Dermis blood vessel endothelial cell (primary cell): ENCODE data around the gene DSCAML1. TPM values are rescaled to one million over a fixed set of nuclear protein-coding genes. Genes with fewer than 3 reads are reported as not detected.

Source experiments
- DNase-seq: peaks from one replicate; pipeline ENCODE4 v3.0.0; 2010
- total RNA-seq: library from RNA; depleted of rRNA; stranded (reverse); fragments of >200 nt; gene quantifications from 2 replicates; pipeline ENCODE4 v1.2.3, GENCODE V29; 2014

DSCAML1 gene
- total RNA-seq, 1 donor from 2014 or later = under 0.01 TPM

GRCh38 chr11:117392979-117393378, 404.0 kb downstream of the DSCAML1 start:
- no peak for DNase-seq

DNA sequence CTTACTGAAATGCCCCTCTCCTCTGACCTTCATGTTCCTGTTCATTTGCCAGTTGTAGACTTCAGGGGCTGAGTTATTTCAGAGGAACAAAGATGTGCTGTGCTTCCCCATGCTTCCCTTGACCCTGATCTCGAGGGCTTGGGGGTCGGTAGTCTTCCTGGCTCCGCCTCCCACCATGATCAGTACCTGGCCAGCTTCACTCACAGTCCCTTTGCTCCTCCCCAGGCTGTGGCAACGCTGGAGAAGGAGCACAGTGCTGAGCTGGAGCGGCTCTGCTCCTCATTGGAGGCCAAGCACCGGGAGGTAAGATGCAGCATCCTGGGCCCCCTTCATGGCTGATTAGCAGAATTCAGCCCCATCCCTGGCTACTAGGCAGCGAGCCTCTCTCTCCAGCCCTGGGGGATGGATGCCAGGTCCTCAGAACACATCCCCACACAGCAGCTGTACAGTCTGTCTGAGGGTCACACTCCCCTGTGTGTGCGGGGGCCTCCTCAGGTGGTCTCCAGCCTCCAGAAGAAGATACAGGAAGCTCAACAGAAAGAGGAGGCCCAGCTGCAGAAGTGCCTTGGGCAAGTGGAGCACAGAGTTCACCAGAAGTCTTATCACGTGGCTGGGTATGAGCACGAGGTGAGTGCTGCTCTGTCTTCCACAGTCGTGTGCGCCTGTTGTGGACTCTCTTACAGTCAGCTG, 404.9 kb downstream of the DSCAML1 start:
- no peak for DNase-seq

DNA sequence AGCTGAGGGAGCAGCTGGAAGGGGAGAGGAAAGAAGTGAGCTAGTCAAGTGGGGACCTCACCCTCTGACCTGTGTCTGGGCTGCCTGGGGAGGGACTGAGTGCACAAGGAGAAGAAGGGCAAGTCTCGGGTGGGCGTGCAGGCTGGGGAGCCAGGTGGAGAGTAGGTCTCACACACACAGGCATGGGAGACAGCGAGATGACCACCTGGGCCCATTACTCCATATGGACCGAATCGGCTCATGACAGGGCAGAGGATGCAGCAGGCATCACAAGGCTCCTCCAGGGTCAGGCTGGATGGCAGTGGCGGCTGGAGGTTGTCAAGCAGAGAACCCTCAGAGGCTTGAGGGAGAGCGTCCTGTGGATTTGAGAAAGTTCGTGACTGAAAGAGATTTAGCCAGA, 405.8 kb downstream of the DSCAML1 start:
- DNase-seq = no peak

DNA sequence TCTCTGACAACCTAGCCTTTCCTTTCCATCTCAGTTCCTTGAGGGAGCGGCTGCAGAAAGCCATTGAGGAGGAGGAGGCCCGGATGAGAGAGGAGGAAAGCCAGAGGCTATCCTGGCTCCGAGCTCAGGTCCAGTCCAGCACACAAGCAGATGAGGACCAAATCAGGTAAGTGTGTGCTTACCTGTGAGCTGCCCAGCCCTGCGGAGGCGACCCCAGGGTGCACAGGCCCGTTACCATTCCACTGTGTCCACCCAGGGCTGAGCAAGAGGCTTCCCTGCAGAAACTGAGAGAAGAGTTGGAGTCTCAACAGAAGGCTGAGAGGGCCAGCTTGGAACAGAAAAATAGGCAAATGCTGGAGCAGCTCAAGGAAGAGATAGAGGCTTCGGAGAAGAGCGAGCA, 406.3 kb downstream of the DSCAML1 start:
- DNase-seq = no peak

DNA sequence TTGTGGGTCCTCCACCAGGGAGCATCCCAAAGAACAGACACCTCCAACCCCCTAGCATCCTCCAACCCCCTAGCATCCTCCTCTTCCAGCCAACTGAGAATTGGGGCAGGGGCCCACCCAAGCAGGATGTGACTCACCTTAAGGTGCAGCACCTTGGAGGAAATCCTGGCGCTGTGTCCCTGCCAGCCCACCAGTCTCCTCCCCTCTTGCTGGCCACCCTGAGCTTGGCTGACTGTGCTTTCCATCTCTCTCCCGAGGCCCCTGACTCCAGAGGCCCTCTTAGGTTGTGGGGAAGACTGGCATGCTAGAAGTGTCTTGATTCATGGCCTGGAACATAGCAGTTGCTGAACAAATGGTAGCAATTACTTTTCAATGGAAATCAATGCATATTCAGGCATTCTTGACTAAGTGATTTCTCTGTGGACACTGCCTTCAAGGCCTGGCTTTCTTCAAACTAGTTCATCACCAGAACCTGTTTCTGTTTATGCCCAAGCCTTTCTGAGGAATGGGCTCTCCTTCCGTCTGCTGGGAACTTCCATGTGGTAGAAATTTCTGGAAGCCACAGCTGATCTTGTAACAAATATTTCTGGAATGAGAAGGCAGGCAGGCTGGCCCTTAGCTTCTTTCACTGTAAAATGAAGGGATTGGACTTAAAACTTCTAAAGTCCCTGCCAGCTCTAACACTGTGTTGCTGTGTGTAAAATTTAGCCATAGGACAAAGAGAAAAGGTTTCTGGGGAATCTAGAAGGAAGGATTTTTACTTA, 408.8 kb downstream of the DSCAML1 start:
- DNase-seq = no peak

- no peak for DNase-seq
These were observed 411.1 kb downstream of the DSCAML1 start for GRCh38 chr11:117385906-117386305.

- DNase-seq = no peak
These were observed 411.5 kb downstream of the DSCAML1 start for GRCh38 chr11:117385471-117385870.

DNA sequence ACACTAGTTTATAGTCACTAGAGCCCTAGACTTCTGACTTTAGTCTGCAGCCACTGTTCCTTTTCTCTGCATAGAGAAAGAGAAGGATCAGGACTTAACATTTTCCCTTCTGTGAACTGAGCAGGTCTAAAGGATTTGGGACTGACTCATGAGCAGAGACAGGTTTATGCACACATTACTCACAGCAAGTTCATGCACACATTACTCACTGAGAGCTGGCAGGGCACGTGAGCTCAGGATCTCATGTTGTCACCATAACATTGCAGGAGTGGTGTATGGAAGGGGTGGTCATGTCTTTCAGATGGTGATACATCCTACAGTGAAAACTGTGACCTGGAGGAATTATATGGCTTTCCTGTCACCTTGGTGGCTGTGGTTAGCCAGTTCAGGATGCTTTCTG, 413.0 kb downstream of the DSCAML1 start:
- DNase-seq = peak; percentile 60

- no peak for DNase-seq
These were observed 414.3 kb downstream of the DSCAML1 start for GRCh38 chr11:117382746-117383145.

DNA sequence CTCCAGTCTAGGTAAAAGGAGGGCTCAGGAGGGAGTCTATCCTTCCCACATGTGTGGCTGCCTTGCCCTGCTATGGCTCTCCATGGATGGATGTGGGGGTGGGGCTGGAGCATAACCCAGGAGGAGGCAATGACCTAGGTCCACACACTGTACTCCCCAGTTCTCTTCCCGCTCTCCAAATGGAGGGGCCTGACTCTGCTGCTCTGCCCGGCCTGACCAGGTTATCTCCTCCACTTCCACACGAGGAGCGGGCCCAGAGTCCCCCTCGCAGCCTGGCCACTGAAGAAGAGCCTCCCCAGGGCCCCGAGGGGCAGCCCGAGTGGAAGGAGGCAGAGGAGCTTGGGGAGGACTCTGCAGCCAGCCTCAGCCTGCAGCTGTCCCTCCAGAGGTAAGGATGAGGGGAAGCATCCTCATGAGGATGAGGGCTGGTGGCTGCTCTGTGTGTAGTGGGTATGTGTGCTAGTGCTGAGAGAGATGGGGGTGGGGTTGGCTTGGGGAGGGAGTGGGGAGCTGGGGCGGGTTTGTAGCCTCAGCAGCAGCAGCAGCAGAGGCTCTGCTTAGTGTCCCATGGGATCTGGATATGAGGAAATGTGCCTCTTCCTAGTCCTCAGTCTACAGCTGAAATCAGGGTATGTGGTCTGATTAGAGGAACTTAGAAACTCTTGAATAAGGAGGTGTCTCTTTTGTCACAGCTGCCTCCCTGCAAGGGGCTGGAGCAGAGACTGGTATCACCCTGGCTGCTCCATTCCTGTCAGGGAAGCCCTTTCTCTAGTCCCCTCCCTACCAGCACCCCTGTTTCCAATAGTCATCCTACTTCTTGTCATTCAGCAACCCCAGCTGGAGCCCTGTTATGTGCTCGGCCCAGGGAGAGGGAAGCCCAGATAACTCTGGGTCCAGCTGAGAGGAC, 415.3 kb downstream of the DSCAML1 start:
- no peak for DNase-seq

GRCh38 chr11:117380676-117381075, 416.3 kb downstream of the DSCAML1 start:
- DNase-seq = no peak

DNA sequence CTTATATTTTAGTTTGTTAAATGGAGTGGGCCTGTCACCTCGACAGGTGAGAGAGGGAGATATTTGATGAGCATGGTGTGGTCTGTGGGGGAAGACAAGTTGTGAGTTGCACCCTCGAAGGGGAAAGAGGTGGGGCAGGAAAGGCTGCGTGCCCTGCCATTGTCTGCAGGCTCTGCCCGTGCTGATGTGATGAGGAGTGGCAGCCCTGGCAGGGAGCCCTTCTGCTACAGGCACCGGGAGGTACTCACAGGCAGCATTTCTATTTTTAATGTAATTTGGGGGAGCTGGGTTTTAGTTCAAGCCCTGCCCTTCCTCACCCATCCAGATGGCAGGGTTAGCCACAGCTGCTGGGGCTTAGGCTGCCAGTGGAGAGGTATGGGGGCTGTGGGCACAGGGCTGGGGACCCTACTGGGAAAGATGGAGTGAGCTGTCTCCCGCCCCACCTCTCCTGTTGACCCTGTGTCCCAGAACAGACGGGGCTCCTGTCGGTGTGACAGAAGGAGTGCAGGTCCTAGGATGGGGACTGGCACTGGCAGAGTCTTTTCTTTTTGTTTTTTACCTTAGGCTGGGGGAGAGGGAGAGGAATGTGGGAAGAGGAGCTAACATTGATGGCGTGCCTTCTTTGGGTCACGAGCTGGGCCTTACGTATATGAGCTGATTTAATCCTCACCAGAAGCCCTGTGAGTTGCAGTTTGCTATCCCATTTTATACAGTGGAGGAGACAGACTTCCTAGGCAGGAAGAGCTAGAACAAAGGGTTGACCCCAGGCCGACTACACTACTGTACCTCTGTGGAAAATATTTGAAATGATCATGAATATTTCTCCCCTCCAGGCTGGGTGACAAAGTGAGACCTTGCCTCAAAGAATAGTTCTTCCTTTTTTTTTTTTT, 417.8 kb downstream of the DSCAML1 start:
- DNase-seq = peak; percentile 90

Other genes with a start within 250 kb of the DSCAML1 start
- gene FXYD2, start 27.5 kb upstream of the DSCAML1 start, total RNA-seq = 0.74 and 4.6 TPM in 2 replicates
- 1.1 and 1.7 TPM in 2 replicates for gene FXYD6, start 79.4 kb upstream of the DSCAML1 start, total RNA-seq
- not detected in 2 replicates for gene TMPRSS13, start 132.2 kb upstream of the DSCAML1 start, total RNA-seq
- gene IL10RA, start 189.2 kb upstream of the DSCAML1 start, total RNA-seq = 0.09 TPM in 1 of 2 replicates, not detected in the other